ENCODE data around the gene CCDC137.
"Not testable (repeated sequence)": the region's sequence is repeated elsewhere in the genome, so short reads cannot be mapped to it uniquely, and the experiment has no call there.

CCDC137 gene

GRCh38 chr17:81672504-81672903 lies 6.0 kb downstream of the CCDC137 start:
- no peak overlapping the region for H3K4me3 ChIP-seq (replicated peaks; ENCODE audit: low read depth, low read length)
- no peak for TF ChIP-seq CTCF (IDR thresholded peaks at IDR 0.05; ENCODE audit: low read depth, low read length, missing control alignments)
- DNase-seq (ENCODE audit: extremely low read depth, low read depth) = no peak

- TF ChIP-seq CTCF (IDR thresholded peaks at IDR 0.05; ENCODE audit: low read depth, low read length, missing control alignments) = no peak
These were observed 6.4 kb downstream of the CCDC137 start for GRCh38 chr17:81672954-81673353.

GRCh38 chr17:81673561-81674258 lies 7.2 kb downstream of the CCDC137 start:
- TF ChIP-seq CTCF (IDR thresholded peaks at IDR 0.05; ENCODE audit: low read depth, low read length, missing control alignments) = no peak
- no peak overlapping the region for H3K4me3 ChIP-seq (replicated peaks; ENCODE audit: low read depth, low read length)
- DNase-seq (ENCODE audit: extremely low read depth, low read depth) = no peak

More at GRCh38 chr17:81672954-81673353, 6.4 kb downstream of the CCDC137 start:
- DNase-seq (ENCODE audit: extremely low read depth, low read depth) = no peak
- H3K4me3 ChIP-seq (replicated peaks; ENCODE audit: low read depth, low read length) = no peak overlapping the region

- not testable (repeated sequence) for DNase-seq (ENCODE audit: extremely low read depth, low read depth); H3K4me3 ChIP-seq (replicated peaks; ENCODE audit: low read depth, low read length)
- peak; percentile 31 for TF ChIP-seq CTCF (IDR thresholded peaks at IDR 0.05; ENCODE audit: low read depth, low read length, missing control alignments)
These were observed 9.1 kb downstream of the CCDC137 start for GRCh38 chr17:81675515-81676221.

GRCh38 chr17:81676906-81677305 lies 10.4 kb downstream of the CCDC137 start:
- no peak overlapping the region for H3K4me3 ChIP-seq (replicated peaks; ENCODE audit: low read depth, low read length)
- no peak for DNase-seq (ENCODE audit: extremely low read depth, low read depth)
- no peak for TF ChIP-seq CTCF (IDR thresholded peaks at IDR 0.05; ENCODE audit: low read depth, low read length, missing control alignments)

- no peak for TF ChIP-seq CTCF (IDR thresholded peaks at IDR 0.05; ENCODE audit: low read depth, low read length, missing control alignments)
- no peak overlapping the region for H3K4me3 ChIP-seq (replicated peaks; ENCODE audit: low read depth, low read length)
- no peak for DNase-seq (ENCODE audit: extremely low read depth, low read depth)
These were observed 13.6 kb downstream of the CCDC137 start for GRCh38 chr17:81680150-81680549.

Measured in HFF-Myc (cell line).